CD8-positive, alpha-beta memory T cell (primary cell): Measurements from ENCODE around the gene HECTD4. TPM values are rescaled to one million over a fixed set of nuclear protein-coding genes. Genes with fewer than 3 reads are reported as not detected.

Source experiments
- CTCF ChIA-PET: fragments of 350-600 bp; sonication (Branson Sonifier 250); formaldehyde crosslinking; loops from one replicate; lab custom pipeline; 2021; ENCODE audit warnings: antibody characterized with exemption; lab: Charles Lee
- POLR2A ChIA-PET: fragments of 350-600 bp; sonication (Branson Sonifier 250); formaldehyde crosslinking; loops from one replicate; lab custom pipeline; 2021; ENCODE audit warnings: antibody characterized with exemption; lab: Charles Lee
- DNase-seq, 5 donors: peaks; one replicate each; pipeline versions ENCODE4 v3.0.0 to v3.0.0-alpha.2; 2020 to 2022; ENCODE audit warnings: mixed read lengths in 1 of 5
- H3K27ac ChIP-seq: one replicate; pipeline ENCODE4 v1.7.0; 2013; ENCODE audit warnings: low read depth, mild to moderate bottlenecking, low read length, moderate library complexity
- H3K27me3 ChIP-seq: 2 replicates; pipeline ENCODE4 v1.7.0; 2013; ENCODE audit warnings: low read length, mild to moderate bottlenecking; ENCODE audit not compliant: insufficient read depth, poor library complexity, severe bottlenecking
- H3K36me3 ChIP-seq: 2 replicates; pipeline ENCODE4 v1.7.0; 2013; ENCODE audit warnings: mild to moderate bottlenecking, low read length, moderate library complexity; ENCODE audit not compliant: insufficient read depth
- H3K4me1 ChIP-seq: 2 replicates; pipeline ENCODE4 v1.7.0; 2013; ENCODE audit warnings: mild to moderate bottlenecking, low read length, moderate library complexity; ENCODE audit not compliant: insufficient read depth
- H3K4me3 ChIP-seq: 2 replicates; pipeline ENCODE4 v1.7.0; 2013; ENCODE audit warnings: mild to moderate bottlenecking, low read length
- H3K9me3 ChIP-seq: 2 replicates; pipeline ENCODE4 v1.7.0; 2013; ENCODE audit warnings: mild to moderate bottlenecking, low read length
- H3K27ac Mint-ChIP-seq, 8 donors: one replicate each; pipeline ENCODE4 v1.8.0; 2020 to 2021; ENCODE audit warnings: mixed read lengths in 8 of 8, mild to moderate bottlenecking in 6 of 8, inconsistent platforms in 3 of 8, moderate library complexity in 3 of 8
- H3K27me3 Mint-ChIP-seq, 2 donors: one replicate each; pipeline ENCODE4 v1.8.0; 2020 to 2021; ENCODE audit warnings: mixed read lengths in 2 of 2, mild to moderate bottlenecking in 1 of 2, moderate library complexity in 1 of 2
- H3K36me3 Mint-ChIP-seq, 3 donors: one replicate each; pipeline ENCODE4 v1.8.0; 2020 to 2021; ENCODE audit warnings: mixed read lengths in 3 of 3, inconsistent platforms in 1 of 3, mild to moderate bottlenecking in 1 of 3
- H3K4me1 Mint-ChIP-seq, 3 donors: one replicate each; pipeline ENCODE4 v1.8.0; 2020 to 2021; ENCODE audit warnings: mixed read lengths in 3 of 3, inconsistent platforms in 1 of 3, mild to moderate bottlenecking in 1 of 3
- H3K4me3 Mint-ChIP-seq, 7 donors: one replicate each; pipeline ENCODE4 v1.8.0; 2020 to 2021; ENCODE audit warnings: mixed read lengths in 7 of 7, mild to moderate bottlenecking in 6 of 7, moderate library complexity in 4 of 7, inconsistent platforms in 2 of 7
- H3K9me3 Mint-ChIP-seq, 5 donors: one replicate each; pipeline ENCODE4 v1.8.0; 2020 to 2022; ENCODE audit warnings: mixed read lengths in 5 of 5, mild to moderate bottlenecking in 3 of 5, moderate library complexity in 2 of 5, inconsistent platforms in 1 of 5
- polyA plus RNA-seq: library from polyadenylated mRNA; unstranded; fragments of 300-500 nt; fragmentation: Illumina TruSeq; gene quantifications from one replicate; pipeline ENCODE4 v1.2.3, GENCODE V29; 2021
- total RNA-seq, 2 experiments: library from RNA; stranded (reverse); gene quantifications; one replicate each; pipeline ENCODE4 v1.2.3, GENCODE V29; 2021

Gene HECTD4
- total and polyA plus RNA-seq, 3 experiments from 2014 or later, result 3.1 to 32.8 (median 29.7) TPM

DNA sequence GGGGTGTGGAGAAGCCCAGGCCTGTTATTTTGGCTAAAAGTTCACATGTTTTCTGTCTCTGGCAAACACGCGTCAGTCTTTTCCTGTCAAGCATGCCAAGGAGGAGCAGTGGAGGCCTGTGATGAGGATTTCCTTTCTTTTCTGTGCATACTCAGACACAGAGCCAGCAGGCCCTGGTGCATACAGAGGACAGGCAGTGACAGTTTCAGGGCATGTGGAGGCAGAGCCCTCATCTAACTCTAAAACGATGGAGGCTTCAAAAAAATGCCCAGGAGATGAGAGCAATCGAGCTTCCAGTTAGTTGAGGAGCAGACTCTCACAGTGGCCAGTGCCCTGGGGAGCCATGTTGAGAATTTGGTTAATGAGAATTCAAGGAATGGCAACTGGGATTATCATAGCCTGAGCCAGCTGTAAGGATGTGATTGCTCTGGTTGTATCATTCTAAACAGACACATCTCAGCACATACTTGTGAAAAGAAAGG is 190.3 kb downstream of the HECTD4 start:
- no peak overlapping the region for H3K4me3 ChIP-seq
- H3K36me3 ChIP-seq, result peaks cover 24% of the 10 kb centered on the region
- no peaks in the 10 kb centered on the region for H3K9me3 ChIP-seq
- ChIA-PET CTCF (no interaction called here), POLR2A (interaction anchor here (0.5 kb wide), 1 partner anchor 98 kb away, joined by 3 read pairs; no protein-coding TSS in a partner anchor)
- H3K27ac ChIP-seq, result no peak overlapping the region
- peak overlapping the region in 3 of 8 donors; percentile 13 to 44 (median 26) for H3K27ac Mint-ChIP-seq
- no peaks in the 10 kb centered on the region for H3K4me1 Mint-ChIP-seq
- H3K9me3 Mint-ChIP-seq, result no peaks in the 10 kb centered on the region
- no peaks in the 10 kb centered on the region for H3K27me3 ChIP-seq
- no peak overlapping the region for H3K4me3 Mint-ChIP-seq
- no peaks in the 10 kb centered on the region for H3K4me1 ChIP-seq
- DNase-seq, result no peak
- peaks cover 4 to 76% (median 17%) of the 10 kb centered on the region in 3 donors for H3K36me3 Mint-ChIP-seq
- no peaks in the 10 kb centered on the region for H3K27me3 Mint-ChIP-seq

DNA sequence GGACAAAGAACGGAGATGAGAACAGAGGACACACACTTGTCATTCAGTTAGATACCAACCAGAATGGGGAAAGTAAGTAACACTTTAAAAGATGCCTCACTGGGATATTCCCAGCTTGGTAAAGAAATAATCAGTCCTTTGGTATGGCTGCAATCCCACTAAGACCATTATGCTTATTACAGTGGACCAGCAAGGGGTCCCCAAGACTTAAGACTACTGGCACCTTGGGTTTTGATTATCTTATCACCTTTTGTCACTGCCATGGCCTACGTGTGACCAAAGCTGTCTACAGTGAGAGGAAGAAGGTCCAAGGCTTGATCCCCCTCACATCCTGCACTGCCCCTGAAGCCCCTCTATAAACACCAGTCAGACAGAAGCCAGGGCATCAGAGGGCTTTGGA is 191.0 kb downstream of the HECTD4 start:
- Mint-ChIP-seq H3K36me3 (peaks cover 4 to 74% (median 17%) of the 10 kb centered on the region in 3 donors), H3K4me1 (no peaks in the 10 kb centered on the region), H3K27ac (peak overlapping the region in 3 of 8 donors; percentile 7 to 27 (median 26)), H3K9me3 (no peaks in the 10 kb centered on the region), H3K27me3 (no peaks in the 10 kb centered on the region), H3K4me3 (no peak overlapping the region)
- Histone ChIP-seq H3K27me3 (no peaks in the 10 kb centered on the region), H3K36me3 (peaks cover 24% of the 10 kb centered on the region), H3K4me3 (no peak overlapping the region), H3K9me3 (no peaks in the 10 kb centered on the region), H3K4me1 (no peaks in the 10 kb centered on the region), H3K27ac (no peak overlapping the region)
- ChIA-PET POLR2A (no interaction called here), CTCF (no interaction called here)
- DNase-seq, result no peak

DNA sequence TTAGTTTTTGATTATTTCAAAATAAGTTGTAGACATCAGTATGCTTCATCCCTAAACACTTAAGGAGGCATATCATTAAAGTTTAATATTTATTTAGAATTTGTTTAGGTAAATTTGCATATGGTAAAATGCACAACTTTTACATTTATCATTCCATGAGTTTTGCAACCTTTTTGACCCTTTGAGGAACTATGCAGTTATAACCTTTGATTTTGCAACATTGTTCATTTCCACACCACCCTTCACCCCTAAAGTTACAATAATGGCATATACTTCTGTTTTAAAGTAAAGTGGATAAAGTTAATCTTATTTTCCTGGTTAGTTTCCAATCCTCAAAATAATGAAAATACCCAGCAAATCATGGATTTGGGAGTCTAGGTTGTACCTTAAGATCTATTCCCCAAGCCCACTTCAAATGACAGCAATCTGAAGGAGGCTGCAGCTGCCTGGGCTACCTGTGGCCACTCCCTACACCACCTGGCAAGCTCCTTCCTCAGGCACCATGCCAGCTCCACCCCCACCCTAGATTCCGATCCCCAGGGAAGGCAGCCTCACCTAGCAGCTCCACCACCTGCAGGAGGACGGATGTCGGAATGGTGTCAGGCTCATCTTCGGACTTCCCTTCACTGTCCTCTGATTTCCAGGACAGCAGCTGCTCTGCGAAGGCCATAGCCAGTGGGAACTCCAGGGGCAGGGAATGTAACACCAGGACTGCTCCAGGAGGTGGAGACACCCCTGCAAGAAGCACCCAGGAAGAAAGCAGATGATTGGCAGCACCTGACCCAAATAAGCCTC is 191.8 kb downstream of the HECTD4 start:
- H3K4me1 Mint-ChIP-seq, result no peaks in the 10 kb centered on the region
- H3K27ac Mint-ChIP-seq, result peak overlapping the region in 2 of 8 donors; percentile 27 to 33
- H3K27me3 Mint-ChIP-seq, result no peaks in the 10 kb centered on the region
- no peaks in the 10 kb centered on the region for H3K9me3 ChIP-seq
- CTCF ChIA-PET, result no interaction called here
- no peak overlapping the region for H3K27ac ChIP-seq
- H3K4me3 ChIP-seq, result no peak overlapping the region
- no peaks in the 10 kb centered on the region for H3K4me1 ChIP-seq
- DNase-seq, result no peak
- no peaks in the 10 kb centered on the region for H3K27me3 ChIP-seq
- no peaks in the 10 kb centered on the region for H3K9me3 Mint-ChIP-seq
- peaks cover 24% of the 10 kb centered on the region for H3K36me3 ChIP-seq
- H3K4me3 Mint-ChIP-seq, result no peak overlapping the region
- POLR2A ChIA-PET, result no interaction called here
- H3K36me3 Mint-ChIP-seq, result peaks cover 4 to 73% (median 19%) of the 10 kb centered on the region in 3 donors

DNA sequence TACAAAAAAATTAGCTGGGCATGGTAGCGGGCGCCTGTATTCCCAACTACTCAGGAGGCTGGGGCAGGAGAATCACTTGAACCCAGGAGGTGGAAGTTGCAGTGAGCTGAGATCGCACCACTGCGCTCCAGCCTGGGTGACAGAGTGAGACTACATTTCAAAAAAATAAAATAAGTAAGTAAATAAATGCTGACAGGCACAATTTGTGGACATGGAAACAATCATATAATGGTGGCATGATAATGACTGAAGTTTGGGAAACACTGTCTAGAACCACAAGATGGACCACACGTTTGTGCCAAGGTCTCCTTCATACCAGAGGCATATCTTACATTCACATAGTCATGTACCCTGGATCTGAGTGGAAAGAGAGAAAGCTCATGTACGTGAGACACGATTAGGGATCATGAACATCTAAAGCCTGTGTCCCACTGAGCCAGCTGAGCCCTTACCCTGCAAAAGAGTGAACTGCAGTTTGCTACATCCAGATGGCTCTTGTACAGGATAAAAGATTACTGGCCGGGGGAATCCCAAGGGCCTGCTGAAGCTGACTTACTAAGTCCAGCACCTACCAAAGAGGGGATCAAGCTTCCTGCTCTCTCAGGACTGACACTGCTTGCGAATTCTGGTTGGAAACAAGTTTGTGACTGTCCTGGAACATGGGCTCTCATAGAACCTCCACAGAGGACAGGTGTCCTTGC is 194.0 kb downstream of the HECTD4 start:
- Mint-ChIP-seq H3K27ac (peak overlapping the region in 1 of 8 donors; percentile 41), H3K27me3 (no peaks in the 10 kb centered on the region), H3K36me3 (peaks cover 4 to 71% (median 22%) of the 10 kb centered on the region in 3 donors), H3K4me3 (no peak overlapping the region), H3K4me1 (peaks cover 0 to under 1% (median 0%) of the 10 kb centered on the region in 3 donors), H3K9me3 (no peaks in the 10 kb centered on the region)
- POLR2A ChIA-PET, result no interaction called here
- CTCF ChIA-PET, result no interaction called here
- DNase-seq, result no peak
- Histone ChIP-seq H3K4me3 (no peak overlapping the region), H3K9me3 (no peaks in the 10 kb centered on the region), H3K27me3 (no peaks in the 10 kb centered on the region), H3K27ac (no peak overlapping the region), H3K4me1 (no peaks in the 10 kb centered on the region), H3K36me3 (peaks cover 13% of the 10 kb centered on the region)

DNA sequence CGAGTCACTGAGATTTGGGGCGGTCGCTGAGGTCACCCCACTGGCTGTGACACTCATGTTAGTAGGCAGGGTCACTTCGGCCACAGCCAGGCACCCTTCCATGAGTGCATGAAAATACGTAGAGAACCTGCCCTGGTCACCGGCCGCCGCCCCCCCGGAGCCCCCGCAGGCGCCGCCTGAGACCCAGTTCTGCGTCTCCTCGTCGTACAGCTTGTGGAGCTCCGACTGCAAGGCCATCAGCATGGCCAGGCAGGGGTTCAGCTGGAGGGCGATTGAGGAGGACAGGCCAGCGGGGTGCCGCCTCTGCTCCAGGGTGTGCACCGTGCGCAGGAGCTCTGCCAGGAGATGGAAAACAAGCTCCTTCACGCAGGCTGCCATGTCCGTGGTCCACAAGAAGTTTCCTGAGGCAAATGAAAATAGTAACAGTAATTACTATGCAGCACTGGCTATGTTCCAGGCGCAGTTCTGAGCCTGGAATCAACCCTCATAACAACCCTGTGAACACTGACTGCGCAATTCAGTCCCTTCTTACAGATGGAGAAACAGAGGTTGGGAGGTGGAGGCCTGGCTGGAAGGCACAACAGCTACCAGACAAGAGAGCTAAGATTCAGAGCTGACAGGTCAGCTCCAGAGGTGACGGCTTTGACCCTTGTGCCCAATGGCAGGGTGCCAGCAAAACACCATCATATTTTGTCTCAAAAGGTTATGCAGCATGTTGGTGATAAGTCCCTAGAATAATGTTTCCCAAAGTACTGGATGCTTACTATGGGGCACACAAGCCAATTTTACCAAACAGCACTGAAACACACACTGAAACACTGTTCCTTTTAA is 196.9 kb downstream of the HECTD4 start:
- Mint-ChIP-seq H3K4me3 (no peak overlapping the region), H3K27ac (peak overlapping the region in 1 of 8 donors; percentile 54), H3K4me1 (peaks cover 0 to 3% (median 0%) of the 10 kb centered on the region in 3 donors), H3K36me3 (peaks cover 0 to 60% (median 17%) of the 10 kb centered on the region in 3 donors), H3K9me3 (no peaks in the 10 kb centered on the region), H3K27me3 (no peaks in the 10 kb centered on the region)
- Histone ChIP-seq H3K36me3 (peaks cover 6% of the 10 kb centered on the region), H3K4me3 (no peak overlapping the region), H3K27ac (no peak overlapping the region), H3K4me1 (no peaks in the 10 kb centered on the region), H3K9me3 (no peaks in the 10 kb centered on the region), H3K27me3 (no peaks in the 10 kb centered on the region)
- ChIA-PET CTCF (interaction anchor here (0.6 kb wide), 1 partner anchor 8 kb away, joined by 3 read pairs; no protein-coding TSS in a partner anchor), POLR2A (no interaction called here)
- DNase-seq, result no peak

DNA sequence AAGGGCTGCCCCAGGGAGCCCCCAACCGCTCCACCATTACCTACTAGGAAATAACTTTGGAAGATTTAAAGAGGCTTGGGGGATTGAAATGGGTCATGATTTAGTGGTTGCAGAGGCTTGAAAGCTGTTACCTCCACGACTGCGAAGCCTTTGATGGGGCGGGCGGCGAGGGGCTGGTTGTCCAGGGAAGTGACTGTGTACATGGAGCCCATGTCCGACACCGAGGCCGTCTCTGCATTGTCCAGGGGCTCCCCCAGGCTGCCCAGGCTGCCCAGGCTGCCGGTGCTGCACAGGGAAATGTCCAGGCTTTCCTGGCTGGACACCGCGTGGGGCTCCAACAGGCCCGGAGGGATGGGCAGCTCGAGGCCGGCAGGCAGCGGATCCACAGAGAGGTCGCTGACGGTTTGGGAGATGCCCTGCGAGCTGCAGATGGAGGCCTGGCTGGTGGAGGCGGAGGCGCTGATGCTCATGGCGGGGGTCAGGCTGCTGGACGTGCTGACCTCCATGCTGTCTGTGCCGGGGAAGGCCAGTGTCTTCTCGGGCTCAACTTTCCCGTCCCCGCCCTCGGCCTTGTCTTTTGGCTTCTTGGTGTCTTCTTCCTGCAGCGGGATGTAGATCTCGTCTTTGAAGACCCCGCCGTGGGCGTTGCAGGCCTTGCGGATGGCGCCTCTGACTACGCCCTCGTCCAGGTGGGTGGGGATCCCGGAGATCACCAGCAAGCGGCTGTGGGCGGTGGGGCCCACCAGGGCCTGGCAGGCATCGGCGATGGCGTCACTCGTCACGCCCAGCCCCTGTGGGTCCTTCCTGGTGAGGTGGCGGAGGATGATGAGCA is 198.0 kb downstream of the HECTD4 start:
- Histone ChIP-seq H3K27me3 (no peaks in the 10 kb centered on the region), H3K4me3 (no peak overlapping the region), H3K36me3 (peaks cover 6% of the 10 kb centered on the region), H3K27ac (no peak overlapping the region), H3K4me1 (no peaks in the 10 kb centered on the region), H3K9me3 (no peaks in the 10 kb centered on the region)
- CTCF ChIA-PET, result no interaction called here
- Mint-ChIP-seq H3K4me1 (peaks cover 0 to 3% (median 0%) of the 10 kb centered on the region in 3 donors), H3K9me3 (no peaks in the 10 kb centered on the region), H3K4me3 (no peak overlapping the region), H3K36me3 (peaks cover 0 to 64% (median 15%) of the 10 kb centered on the region in 3 donors), H3K27me3 (no peaks in the 10 kb centered on the region), H3K27ac (no peak overlapping the region)
- DNase-seq, result no peak
- POLR2A ChIA-PET, result no interaction called here
